Mesangial cell (primary cell): ENCODE measurements around the gene GRM8. TPM values are rescaled to one million over a fixed set of nuclear protein-coding genes. Genes with fewer than 3 reads are reported as not detected.

ENCODE experiments used
- total RNA-seq: library from RNA; depleted of rRNA; stranded (reverse); fragments of >200 nt; gene quantifications from 2 replicates; pipeline ENCODE4 v1.2.3, GENCODE V29; 2015

Gene GRM8
- under 0.01 TPM in 1 of 2 replicates, not detected in the other for total RNA-seq

GRCh38 chr7:127252778-127253280 is at the start of gene GRM8:
Gene GRM8, minus strand, starts transcription at chr7:127252941.

Other genes with a start within 250 kb of the GRM8 start
- 9.5 and 11.7 TPM in 2 replicates for gene ZNF800, start 139.8 kb upstream of the GRM8 start, total RNA-seq